GM12875 (cell line): ENCODE data around the gene UBTF.

Source experiments
- H3K4me3 ChIP-seq: one replicate; pipeline ENCODE4 v1.5.1; 2011; ENCODE audit warnings: low read depth, low read length, control low read depth
- TF ChIP-seq, protein P1 (sequence below): IDR thresholded peaks from 2 replicates; pipeline ENCODE4 v1.5.1; 2011; ENCODE audit warnings: low read depth, mild to moderate bottlenecking, control low read depth, inconsistent platforms, low read length, moderate library complexity, borderline replicate concordance; ENCODE audit not compliant: insufficient read depth

UBTF gene

DNA sequence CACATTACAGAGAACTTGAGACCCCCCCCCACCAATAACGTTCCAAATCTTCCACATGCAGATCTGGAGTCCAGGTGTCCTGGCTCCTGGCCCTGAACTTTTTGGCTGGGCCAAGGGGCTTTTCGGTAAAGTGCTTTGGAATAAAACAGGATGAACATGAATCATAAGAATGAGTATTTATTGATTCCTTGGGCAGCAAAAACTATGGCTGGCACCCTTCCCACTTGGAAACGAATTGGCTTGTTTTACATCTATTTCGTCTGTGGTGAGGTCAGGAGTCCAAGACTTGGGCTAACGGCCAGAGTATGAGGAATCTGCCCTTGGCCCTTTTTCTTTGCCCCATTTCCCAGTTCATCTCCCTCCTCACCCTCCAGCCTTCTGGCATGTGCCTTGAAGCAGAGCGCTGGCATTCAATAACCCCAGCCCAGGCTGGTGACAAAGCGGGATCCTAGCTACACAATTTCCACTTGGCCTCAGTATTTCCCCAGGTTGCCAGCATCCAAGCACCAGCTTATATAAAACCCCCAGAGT lies 4.1 kb upstream of the UBTF start:
- TF ChIP-seq, protein P1, sequence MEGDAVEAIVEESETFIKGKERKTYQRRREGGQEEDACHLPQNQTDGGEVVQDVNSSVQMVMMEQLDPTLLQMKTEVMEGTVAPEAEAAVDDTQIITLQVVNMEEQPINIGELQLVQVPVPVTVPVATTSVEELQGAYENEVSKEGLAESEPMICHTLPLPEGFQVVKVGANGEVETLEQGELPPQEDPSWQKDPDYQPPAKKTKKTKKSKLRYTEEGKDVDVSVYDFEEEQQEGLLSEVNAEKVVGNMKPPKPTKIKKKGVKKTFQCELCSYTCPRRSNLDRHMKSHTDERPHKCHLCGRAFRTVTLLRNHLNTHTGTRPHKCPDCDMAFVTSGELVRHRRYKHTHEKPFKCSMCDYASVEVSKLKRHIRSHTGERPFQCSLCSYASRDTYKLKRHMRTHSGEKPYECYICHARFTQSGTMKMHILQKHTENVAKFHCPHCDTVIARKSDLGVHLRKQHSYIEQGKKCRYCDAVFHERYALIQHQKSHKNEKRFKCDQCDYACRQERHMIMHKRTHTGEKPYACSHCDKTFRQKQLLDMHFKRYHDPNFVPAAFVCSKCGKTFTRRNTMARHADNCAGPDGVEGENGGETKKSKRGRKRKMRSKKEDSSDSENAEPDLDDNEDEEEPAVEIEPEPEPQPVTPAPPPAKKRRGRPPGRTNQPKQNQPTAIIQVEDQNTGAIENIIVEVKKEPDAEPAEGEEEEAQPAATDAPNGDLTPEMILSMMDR = no peak
- H3K4me3 ChIP-seq = no peak overlapping the region

DNA sequence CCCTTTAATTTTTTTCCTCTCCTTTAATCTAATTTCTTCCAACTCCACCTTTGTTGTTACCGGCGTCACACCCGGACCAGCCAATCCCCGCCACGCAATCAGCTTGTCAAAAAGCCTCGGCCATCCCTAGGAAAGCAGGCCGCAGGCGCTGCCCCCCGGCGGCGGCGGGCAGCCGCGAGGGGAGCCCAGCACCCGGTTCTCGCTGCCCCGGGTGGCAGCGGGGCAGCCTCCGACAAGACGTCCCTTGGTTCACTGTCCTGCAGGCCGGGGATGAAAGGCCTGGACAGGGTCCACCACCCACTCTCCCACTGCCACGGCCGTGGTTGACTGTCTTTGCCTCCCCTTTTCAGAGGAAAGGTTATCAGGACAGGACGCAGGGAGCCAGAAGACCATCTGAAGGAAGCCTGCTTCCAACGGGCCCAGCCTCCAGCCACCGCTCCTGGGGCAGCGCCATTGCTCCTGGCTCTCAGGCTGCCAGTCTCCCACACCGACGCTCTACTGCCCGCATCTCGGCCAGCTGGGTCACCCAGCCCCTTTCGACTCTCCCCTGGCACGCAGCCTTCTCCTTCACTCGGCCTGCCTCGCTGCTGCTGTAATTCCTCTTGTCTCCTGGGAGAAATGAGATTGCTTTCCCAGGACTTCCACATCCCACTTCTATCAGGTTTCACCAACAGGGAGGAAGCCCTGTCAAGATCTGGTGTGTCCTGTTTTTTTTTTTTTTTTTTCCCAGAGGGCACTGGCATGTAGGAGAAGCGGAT lies 2.8 kb upstream of the UBTF start:
- TF ChIP-seq, protein P1 = 0 out of 2 replicates have a peak, but pooled peaks have one; percentile 21
- peak overlapping the region; percentile 82 for H3K4me3 ChIP-seq

DNA sequence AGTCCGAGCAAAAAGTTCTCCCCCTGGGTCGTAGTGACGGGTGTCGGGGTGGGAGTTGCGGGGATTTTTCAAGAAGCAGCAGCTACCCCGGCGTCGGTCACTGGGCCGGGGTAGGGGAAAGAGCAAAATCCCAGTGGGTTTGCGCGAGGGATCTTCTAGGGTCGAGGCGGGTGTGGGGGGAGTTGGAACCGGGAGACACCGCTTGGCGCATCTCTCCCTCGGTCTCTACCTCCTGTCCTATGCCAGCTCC lies 2.3 kb upstream of the UBTF start:
- H3K4me3 ChIP-seq = peak overlapping the region; percentile 82
- TF ChIP-seq, protein P1 = no peak

- H3K4me3 ChIP-seq = peak overlapping the region; percentile 82
- TF ChIP-seq, protein P1 = no peak
These were observed 1.8 kb upstream of the UBTF start for GRCh38 chr17:44221084-44221861.

DNA sequence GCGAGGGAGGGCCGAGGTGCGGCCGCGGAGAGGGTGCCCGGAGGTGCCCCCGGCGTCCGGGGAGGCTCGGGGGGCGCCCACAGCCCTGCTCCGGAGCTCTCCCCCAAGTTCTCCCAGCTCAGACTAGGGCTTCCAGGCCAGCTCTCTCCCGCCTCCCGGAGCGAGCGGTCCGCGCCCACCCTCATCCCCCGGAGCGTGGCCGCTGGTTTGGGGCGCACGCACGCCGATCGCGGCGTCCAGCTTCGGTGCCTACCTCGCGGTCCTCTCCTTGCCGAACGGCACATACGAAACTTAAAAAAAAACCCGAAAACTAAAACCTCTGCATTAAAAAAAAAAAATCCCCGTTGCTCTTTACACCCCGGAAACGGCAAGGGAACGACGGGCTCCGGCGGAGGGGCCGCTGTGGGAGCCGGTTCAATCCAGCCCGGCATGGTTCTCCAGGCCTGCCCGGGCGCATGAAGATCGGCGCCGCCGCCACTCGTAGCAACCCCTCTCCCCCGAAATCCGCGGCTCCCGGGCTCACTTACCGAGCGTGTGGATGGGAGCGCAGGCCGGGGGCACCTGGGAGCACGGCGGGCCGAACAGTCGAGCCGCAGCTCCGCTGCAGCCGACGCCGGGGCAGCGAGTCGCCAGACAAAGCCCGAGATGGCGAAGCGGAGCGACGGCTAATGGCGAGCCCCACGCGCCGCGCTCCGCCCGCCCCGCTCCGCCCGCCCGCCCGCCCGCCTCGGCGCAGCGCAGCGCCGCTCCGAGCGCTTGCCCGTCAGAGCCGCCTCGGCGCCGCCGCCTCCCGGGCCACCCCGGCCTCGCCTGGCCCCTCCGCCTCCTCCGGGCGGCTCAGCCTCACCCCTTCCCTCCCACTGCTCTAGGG lies 973 bp upstream of the UBTF start:
- peak overlapping the region; percentile 82 for H3K4me3 ChIP-seq
- TF ChIP-seq, protein P1 = no peak

DNA sequence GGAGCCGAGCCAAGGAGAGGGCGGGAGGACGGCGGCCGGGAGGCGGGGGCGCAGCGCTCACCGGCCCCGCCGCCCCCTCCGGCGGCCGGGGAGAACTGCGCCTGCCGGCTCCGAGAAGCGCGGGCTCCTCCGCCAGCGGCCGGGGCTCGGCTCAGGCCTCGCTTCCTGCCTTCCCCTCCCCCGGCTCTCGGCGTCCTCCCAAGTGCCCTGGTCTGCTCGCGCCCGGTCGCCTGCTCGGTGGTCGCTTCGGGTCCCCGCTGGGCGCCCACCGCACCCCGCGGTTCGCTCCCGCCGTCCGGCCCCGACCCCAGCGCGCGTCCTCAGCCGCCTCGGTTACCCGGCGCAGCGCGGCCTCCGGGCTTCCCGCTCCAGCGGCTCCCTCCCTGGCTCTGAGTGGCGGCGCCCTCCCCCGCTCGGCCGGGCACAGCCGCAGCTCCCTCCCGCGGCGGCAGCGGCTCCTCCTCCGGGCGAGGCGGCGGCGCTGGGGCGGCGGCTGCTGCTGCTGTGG lies 313 bp downstream of the UBTF start:
- TF ChIP-seq, protein P1 = peak; percentile 73

More for the DNA sequence above, 313 bp downstream of the UBTF start:
- H3K4me3 ChIP-seq = peak overlapping the region; percentile 82
